Glomerular endothelial cell (primary cell): Measurements from ENCODE around the gene SHISAL1. TPM values are rescaled to one million over a fixed set of nuclear protein-coding genes. Genes with fewer than 3 reads are reported as not detected.

Experiments used
- DNase-seq: peaks from one replicate; pipeline ENCODE4 v3.0.0-alpha.2; 2011; ENCODE audit warnings: low read depth, low spot score; ENCODE audit errors: extremely low read depth
- total RNA-seq: library from RNA; depleted of rRNA; stranded (reverse); fragments of >200 nt; gene quantifications from 2 replicates; pipeline ENCODE4 v1.2.3, GENCODE V29; 2015

The SHISAL1 gene
- total RNA-seq, 1 donor from 2014 or later = 0.29 TPM

DNA sequence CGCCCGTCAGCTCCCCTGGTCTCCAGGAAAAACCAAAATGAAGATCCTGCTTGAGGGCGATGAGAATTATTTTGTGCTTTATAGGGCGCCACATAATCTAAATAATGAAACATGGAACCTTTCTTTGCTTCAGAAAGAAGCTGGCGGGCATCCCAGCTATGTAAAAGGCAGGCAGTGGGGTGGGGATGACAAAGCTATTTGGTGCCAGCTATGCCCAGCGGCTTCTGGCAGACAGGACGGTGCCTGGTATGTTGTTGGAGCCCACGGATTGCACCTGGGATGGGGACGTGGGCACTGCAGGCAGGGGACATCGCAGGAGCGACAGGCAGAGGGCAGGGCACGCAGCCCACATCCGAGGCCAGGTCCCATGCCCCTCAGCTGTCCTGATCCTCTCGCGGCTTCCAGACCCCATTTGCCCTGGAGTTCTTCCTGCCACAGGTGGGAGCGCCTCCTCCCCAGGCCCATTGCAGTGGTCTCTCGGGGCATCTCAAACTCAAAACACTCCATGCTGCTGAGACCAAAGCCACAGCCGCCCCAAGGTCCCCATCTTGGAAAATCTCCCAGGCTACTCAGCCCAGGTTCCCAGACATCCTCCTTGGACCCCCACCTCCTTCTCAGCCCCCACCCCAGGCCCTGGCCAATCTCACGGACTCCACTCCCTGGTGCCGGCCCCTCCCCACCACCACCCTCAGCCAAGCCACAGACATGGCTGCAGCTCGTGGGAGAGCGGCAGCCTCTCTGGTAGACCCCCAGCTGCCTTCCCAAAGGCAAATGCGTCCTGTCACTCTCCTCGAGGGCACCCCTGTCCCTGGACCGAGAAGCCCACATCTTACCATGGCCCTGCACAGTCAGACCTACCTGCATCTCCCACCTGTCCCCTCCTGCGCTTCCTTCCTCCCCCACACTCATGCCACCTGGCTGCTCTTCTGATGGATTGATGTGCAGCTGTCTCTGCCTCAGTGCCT is 45.7 kb downstream of the SHISAL1 start:
- DNase-seq = no peak

DNA sequence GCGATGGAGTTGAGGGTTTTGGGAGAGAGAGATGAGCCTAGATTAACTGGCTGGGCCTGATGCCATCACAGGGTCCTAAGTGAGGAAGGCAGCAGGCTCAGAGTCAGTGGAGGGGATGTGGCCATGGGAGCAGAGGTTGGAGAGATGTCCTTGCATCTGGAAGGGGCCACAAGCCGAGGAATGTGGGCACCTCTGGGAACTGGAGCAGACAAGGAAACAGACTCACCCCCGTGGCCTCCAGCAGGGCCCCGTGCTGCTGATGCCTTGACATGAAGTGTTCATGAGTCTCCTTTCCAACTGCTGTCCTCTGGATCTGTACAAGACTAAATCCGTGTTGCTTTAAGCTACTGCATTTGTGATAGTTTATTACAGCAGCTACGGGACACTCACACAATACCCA is 49.2 kb downstream of the SHISAL1 start:
- no peak for DNase-seq

DNA sequence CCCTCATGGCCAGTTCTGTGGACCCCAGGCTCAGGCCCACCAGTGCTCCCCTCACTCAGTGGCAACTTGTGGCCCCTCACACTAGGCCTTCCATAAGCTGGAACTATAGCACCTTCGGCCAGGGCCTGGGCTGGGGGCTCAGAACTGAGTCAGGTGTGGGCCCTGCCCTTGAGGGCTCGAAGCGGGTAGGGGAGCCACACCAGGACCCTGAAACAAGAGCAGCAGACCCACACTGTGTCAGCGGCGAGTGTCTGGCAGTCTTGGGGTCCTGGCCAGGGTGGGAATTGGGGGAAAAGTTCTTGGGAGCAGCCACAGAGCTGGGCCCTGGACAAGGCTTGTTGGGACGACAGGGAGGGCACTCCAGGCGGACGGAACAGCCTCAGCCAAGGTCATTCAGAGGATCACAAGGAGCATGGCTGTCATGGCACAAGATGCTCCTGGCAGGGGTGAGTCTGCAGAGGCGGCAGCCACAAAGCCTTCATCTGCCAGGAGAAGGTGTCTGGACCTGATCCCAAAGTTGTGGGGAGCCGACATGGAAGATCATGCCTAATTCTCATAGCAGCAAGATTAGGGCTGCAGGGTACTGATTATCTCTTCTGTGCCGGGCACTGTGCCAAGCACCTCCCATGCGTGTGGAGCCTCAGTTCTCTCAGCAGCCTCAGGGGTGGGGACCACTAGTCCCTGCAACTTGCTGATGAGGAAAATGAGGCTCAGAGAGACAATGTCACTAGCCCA is 50.7 kb downstream of the SHISAL1 start:
- DNase-seq = no peak

DNA sequence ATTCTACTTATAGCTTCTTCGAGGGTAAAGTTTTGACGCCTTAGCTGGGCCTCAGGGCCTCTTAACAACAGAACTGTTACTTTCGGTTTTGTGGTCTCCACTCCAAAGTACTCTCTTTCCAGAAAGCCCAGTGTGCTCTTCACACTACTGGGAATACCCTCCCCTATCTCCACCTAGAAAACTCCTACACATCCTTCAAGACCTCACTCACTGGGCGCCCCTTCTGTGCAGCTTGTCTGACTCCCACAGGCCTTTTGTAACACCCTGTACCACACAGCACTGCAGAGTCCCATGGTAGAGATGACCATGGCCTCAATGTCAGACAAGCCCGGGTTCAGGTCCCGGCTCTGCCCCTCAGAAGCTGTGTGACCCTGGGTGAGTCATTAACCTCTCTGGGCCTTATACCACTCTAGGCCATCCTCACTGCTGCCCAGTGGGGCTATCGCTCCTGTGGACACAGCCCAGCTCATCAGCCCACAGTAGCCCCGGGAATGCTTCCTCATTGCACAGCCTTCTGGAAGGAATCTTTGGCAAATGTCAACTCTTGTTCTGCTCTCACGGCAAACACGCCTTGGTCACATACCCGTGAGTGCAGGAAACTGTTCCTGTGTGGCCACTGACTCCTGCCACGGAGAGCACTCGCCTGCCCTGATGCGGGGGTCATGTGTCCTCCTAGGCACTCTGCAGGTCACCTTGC is 51.4 kb downstream of the SHISAL1 start:
- no peak for DNase-seq

DNA sequence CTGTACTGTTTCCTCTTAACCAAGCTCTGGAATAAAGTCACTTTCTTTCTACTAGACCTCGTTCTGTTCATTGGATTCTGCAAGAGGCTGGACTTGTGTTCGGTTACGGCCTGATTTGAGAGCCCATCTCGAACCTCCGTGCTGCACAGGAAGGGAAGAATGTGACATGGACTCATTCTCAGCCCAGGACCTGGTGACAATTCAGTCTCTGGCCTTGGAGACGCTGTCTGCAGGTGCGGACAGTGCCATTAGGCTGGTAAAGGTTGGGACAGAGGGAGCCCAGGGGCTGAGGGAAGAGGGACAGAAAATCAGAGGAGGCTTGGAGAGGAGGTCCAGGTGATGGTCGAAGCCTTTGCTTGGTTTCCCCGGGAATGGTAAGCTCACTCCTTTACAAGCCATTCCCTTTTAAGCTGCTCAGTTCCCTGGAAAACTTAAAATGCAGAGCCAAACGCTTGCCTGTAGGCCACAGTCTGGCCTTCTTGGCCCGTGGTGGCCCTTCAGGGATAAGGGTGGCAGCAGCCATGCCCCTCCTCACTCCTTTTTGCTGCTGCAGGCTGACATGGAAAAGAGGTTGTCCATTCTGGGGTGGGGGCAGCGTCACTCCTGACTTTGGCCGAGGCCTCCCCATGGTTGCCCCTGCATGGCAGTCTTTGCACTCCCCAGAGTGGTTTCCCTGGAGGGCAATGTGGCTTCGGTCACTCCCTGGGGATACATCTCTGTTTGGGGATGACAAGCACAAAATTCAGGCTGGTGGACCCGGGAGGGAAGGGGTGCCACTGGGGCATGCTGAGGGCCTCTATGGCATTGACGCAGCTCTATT is 52.3 kb downstream of the SHISAL1 start:
- no peak for DNase-seq

DNA sequence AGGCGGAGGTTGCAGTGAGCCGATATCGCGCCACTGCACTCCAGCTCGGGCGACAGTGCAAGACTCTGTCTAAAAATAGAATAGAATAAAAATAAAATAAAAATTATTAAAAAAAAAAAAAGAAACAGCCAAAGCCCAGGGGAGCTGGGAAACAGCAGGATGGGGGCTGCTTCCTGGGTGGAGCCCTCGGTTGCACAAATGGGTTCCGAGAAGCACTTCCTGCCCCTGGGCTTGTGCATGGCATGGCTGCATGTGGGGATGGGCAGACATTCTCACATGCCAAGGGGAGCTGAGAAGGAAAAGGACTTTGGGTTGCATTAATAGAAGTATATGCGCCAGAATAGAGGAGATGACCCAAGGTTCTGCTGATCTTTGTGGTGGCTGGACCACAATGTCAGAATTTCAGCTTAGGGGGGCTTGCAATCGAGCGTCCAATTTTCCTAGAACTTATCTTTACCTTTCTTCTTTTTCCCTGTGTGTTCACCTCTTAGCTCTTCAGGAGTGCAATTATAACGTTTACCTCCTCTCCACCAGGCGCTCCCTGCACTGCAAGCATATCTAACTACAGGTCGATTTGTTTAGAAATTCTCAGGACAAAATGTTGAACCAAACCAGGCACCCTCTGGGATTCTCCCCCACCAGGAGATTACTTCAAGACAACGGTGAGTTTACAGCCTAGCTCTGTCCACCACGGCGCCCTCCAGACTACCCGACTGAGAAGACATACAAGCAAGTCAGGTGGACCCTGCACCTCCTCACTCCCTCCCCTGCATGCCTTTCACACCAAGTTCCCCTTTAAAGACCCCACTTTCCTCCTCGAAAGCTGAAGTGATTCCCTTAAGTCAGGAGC is 53.2 kb downstream of the SHISAL1 start:
- no peak for DNase-seq

DNA sequence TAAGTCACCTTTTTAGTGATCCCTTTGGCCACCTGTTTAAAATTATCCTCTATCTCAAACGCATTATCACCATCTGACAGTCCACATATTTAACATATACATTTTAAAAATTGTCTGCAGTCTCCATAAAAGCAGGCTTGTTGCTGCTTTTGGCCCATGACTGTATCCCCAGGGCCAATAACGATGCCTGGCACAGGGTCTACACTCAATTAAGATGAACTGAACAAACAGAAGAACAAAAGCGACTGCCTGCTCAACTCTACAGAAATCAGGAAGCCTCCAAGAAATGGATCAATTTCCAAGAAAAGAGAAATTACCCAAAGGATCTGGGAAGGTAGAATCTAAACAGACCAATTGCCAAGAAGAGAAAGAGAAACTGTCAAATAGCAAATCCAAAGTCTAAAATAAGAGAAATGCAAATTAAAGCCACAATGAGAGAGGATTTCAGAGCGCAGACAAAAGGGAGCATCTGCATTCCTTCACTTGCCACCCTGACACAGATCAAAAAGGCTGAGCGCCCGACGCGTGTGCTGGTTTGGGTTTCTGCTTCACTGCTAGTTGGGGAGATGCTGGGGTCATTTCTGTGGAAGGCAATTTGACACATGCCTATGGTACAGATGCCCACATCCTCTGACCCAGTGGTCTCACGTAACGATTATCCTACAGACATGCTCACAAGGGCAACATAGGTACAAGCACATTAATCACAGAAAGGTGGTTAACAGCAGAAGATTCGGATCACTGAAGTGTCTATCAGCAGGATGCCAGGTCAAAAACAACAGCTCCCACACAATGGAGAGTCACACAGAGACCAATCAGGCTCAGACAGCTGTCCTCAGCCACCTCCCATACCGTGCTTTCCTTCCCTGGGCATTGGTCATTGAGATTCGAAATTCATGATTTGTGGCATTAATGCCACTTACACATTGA is 55.9 kb downstream of the SHISAL1 start:
- no peak for DNase-seq

DNA sequence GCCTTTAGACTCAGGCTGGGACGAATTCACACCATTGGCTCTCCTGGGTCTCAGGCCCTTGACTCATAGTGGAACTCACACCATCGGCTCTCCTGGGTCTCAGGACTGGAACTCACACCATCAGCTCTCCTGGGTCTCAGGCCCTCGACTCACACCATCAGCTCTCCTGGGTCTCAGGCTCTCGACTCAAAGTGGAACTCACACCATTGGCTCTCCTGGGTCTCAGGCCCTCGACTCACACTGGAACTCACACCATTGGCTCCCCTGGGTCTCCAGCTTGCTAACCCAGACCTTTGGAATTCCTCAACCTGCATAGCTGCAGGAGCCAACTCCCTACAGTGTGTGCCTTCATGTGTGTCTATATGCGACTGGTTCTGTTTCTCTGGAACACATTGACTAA is 56.7 kb downstream of the SHISAL1 start:
- no peak for DNase-seq

DNA sequence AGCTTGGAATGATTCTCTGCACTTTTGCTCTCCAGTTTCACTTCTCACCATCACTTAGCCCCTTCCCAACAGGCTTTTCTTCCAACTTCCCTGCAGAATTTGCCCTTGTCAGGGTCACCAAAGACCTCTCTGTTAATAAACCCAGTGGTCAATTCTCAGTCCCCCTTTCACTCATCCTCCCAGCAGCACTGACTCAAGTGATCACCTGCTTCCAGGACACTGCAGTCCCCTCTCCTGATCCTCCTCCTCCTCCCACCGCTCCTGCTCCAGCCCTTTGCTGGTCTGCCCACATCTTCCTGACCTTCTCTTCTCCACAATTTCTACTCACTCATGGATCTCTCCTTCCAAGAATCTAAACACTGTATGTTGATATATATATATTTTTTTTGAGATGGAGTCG is 57.9 kb downstream of the SHISAL1 start:
- no peak for DNase-seq

DNA sequence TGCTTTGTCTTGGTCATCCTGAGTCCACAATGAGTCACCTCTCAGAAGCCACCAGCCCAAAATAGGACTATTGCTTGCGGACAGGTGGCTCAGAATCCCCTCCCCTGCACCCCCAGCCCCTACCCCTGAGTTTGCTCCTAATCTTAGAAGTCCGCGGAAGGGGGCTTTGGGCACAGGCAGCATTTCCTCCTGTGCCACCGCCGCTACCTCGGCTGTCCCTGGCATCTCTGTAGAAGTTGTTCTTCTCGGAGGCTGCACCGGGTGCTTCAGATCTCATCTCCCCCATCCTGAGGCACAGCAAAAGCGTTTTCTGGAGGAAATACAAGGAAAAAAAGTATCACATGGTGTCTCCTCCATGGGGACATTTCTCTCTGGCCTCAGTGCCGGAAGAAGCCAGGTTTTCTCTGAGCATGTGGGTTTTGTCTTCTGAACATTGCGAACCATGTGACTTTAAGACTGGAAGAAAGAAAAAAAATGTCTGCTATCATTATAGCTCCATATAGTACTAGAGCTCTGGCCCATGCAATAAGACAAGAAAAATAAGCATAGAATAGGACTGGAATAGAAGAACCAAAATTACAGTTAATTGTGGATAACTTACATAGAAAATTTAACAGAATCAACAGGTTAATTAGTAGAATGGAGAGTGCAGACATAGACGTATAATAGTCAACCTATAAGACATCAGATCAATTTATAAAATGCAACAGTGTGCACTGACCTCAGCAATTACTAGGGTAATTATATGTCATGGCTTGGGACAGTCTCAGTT is 63.2 kb downstream of the SHISAL1 start:
- no peak for DNase-seq

DNA sequence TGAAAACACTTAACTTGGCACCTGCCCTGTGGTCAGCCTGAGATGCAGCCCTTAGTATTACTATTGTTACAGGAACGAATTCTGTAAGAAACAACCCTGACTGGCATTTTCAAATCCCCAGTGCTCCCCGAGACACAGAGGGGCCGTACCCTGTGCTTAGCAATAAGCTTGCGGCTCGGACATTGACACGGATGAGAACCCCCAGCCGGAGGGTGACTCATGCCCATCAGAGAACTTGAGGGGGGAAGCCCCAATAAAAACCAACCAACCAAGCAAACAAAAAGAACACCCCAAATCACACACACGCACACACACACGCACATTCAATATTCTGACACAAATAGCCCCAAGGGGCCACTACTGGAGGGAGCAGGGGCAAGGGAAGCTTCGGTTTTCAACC is 63.8 kb downstream of the SHISAL1 start:
- DNase-seq = no peak

DNA sequence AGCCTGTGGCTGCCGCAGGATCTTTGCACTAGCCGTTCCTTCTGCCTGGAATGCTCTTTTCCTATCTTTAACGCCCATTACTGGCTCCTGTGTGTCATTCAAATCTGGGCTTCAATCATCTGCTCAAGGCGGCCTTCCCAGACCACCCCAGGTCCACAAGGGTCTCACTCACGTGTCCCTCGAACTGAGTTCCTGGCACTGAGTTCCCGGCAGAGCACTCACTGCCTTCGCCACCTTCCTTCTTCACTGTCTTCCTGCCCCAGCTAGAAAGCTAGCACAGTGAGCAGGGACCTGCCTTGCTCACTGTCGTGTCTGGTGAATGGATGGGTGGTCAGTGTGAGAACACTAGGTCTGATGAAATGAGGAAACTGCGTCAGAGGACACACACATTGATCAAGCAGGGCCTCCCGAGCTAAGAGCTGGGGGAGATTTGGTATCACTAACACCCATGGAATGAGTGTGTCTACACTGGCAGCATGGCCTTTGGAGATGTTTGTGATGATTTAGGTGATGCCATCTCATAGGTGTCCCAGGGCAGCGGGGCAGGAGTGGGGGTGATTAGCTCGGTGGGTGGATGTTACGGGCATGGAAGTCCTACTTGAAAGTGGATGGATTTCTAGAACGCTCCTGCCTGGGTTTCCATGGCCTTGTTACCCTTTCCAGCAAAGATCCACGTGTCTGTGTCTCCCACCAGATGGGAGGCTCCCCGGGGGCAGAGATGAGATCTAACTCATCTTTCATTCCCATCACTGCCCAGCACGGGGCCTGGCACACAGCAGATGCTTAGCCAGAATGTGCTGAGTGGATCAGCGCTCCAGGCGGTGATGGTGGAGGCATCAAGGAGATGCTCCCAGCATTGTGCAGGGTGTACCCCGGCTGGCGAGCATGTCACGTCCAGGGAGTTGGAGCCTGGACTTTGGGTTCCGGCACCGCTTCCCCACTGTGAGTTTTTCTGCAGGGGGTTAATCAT is 64.5 kb downstream of the SHISAL1 start:
- no peak for DNase-seq

DNA sequence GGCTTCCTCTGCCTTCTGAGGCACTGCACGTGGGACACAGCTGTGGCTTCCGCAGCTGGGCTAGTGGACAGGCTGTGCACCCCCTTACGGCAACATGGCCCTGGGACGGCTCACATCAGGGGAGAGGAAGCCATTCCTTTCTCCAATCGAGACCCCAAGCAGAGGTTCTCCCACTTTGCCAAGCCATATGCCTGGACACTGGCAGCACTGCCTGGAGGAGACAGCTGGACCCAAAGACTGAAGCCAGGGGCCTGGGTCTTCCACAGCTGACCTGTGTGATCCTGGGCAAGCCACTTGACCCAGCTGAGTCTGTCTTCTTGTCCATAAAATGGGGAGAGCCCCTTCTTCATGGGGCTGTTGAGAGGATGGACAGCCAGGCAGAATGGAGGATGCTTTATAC is 65.4 kb downstream of the SHISAL1 start:
- DNase-seq = no peak

DNA sequence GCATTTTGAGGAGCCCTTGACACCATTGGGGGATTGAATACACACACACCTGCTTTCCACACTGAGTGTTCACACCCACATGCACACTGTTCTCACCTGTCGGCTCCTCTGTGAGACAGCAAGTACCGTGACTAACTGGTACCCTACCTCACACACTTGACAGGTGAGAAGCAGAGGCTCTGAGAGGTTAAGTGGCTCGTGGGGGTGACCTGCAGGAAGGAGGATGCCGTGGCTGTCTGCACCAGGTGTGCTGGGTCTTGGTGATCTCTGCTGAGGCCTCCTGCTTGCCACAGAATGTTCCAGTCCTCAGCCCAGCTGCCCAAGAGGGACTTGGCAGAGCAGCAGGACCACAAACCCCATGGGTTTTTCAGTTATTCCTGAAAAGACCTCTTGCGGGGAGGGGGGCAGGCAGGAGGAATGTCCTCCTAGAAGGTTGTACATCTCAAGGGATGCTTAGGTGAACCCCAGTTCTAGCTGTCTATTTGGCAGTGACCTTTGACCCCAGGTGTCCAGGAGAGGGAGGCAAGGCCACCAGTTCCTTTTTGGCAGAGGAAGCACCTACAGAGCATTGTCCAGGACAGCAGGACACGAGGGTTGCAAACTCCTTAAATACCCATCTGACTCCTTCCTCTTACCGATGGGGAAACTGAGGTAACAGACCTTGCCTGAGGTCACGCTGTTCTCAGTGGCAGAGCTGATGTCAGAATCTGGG is 66.0 kb downstream of the SHISAL1 start:
- DNase-seq = no peak

DNA sequence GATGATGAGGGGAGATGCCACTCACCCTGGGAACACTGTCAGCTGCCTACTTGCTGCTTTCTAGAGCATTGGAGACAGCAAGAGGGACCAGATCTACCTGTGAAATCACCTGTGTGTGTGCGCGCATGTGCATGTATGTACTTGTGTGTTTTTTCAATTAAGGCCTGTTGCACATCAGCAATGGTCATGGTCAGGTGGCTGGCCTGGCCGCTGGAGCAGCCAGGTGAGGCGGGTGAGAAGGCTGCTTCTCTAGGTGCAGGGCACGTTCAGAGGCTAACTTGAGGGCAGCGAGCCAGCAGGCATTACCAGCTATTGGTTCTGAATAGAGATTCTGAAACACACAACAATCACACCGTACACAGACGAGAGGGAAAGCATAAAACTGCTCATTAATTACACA is 66.9 kb downstream of the SHISAL1 start:
- no peak for DNase-seq

DNA sequence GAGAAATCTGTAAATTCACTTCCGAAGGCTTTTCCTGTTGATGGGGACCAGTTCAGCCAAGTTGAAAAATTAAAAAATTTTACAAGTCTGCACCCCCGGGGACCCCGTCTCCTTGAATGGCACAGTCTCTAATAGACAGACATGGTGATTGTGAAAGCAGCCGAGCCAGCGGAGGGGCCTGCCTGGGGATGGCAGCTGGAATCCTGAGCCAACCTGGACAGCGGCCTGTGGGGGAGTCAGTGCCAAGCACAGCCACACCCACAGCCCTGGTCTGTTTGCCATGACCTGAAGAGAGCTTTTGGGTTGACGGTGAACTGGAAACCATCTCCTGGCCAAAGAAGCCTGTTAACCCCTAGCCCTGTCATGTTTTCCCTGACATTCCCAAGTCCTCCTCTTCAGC is 67.3 kb downstream of the SHISAL1 start:
- no peak for DNase-seq
